Vagina (tissue), 2 donors: ENCODE data around the gene ZNF221. TPM values are rescaled to one million over a fixed set of nuclear protein-coding genes. Genes with fewer than 3 reads are reported as not detected.
"Not testable (repeated sequence)": the region's sequence is repeated elsewhere in the genome, so short reads cannot be mapped to it uniquely, and the experiment has no call there.

ENCODE experiments used
- DNase-seq, 2 donors: peaks; one replicate each; pipeline ENCODE4 v3.0.0-alpha.2; 2017; ENCODE audit errors: extremely low spot score in 2 of 2
- H3K27ac ChIP-seq: fragments of 200-600 bp; sonication (generic); one replicate; pipeline ENCODE4 v1.5.1; 2019
- H3K27me3 ChIP-seq: fragments of 200-600 bp; sonication (generic); one replicate; pipeline ENCODE4 v1.5.1; 2019
- H3K36me3 ChIP-seq, 2 donors: fragments of 200-600 bp; sonication (generic); one replicate each; pipeline ENCODE4 v1.5.1; 2017 to 2019
- H3K4me1 ChIP-seq: fragments of 200-600 bp; sonication (generic); one replicate; pipeline ENCODE4 v1.5.1; 2019
- H3K4me3 ChIP-seq, 2 donors: fragments of 200-600 bp; sonication (generic); 1 replicate in 1 of 2; 2 replicates in 1 of 2; pipeline ENCODE4 v1.5.1; 2016 to 2019
- H3K9me3 ChIP-seq: fragments of 200-600 bp; sonication (generic); one replicate; pipeline ENCODE4 v1.5.1; 2019
- CTCF ChIP-seq, 3 experiments: fragments of 450-650 bp in 2 of 3; fragments of 200-600 bp in 1 of 3; sonication (generic) in 1 of 3; IDR thresholded peaks; one replicate each; pipeline ENCODE4 v1.5.1; 2017 to 2019; ENCODE audit warnings: antibody characterized with exemption in 3 of 3, mild to moderate bottlenecking in 2 of 3, moderate library complexity in 2 of 3
- POLR2A ChIP-seq, 2 donors: fragments of 450-650 bp; IDR thresholded peaks; one replicate each; pipeline ENCODE4 v1.6.1; 2017; ENCODE audit warnings: antibody characterized with exemption in 2 of 2, mild to moderate bottlenecking in 2 of 2, moderate library complexity in 2 of 2
- POLR2AphosphoS5 ChIP-seq, 2 donors: sonication (generic); formaldehyde crosslinking; IDR thresholded peaks; one replicate each; pipeline ENCODE4 v1.9.0; 2017; ENCODE audit warnings: antibody characterized with exemption in 2 of 2, mild to moderate bottlenecking in 2 of 2, low read depth in 1 of 2; ENCODE audit not compliant: insufficient read depth in 1 of 2
- intact Hi-C: fragments of 100-400 bp; cut with DNase I; formaldehyde crosslinking; loops from one replicate; pipeline ENCODE4 v1.15.1; 2023
- total RNA-seq: library from RNA; depleted of rRNA; stranded (reverse); fragments of >200 nt; gene quantifications from one replicate; pipeline ENCODE4 v1.2.3, GENCODE V29; 2016

ZNF221 gene
- total RNA-seq, 1 donor from 2014 or later, result 2.7 TPM

DNA sequence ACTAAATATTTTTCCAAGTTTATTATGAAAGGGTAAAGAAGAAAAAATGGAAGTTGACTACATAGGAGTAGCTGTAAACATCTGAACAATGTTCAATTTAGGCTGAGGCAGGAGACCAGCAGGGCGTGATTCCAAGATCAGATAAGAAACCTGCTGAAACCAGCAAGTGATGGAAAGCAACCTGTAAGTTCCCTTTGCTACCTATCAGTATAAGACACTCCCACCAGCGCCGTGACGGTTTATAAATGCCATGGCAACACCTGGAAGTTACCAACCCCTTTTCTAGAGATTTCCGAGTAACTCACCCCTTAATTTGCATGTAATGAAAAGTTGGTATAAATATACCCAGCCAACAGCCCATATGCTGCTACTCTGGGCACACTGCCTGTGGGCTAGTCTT, 14.8 kb upstream of the ZNF221 start:
- intact Hi-C loops, result loop anchor here (10.0 kb wide), 1 partner anchor 111 kb away; the partner anchor contains the start of gene ZNF283
- H3K36me3 ChIP-seq, result peaks cover 0 to 21% of the 10 kb centered on the region in 2 donors
- H3K4me1 ChIP-seq, result peaks cover 20% of the 10 kb centered on the region
- no peaks in the 10 kb centered on the region for H3K27me3 ChIP-seq
- H3K9me3 ChIP-seq, result no peaks in the 10 kb centered on the region
- H3K27ac ChIP-seq, result no peak overlapping the region
- no peak overlapping the region for H3K4me3 ChIP-seq
- DNase-seq, result no peak
- TF ChIP-seq CTCF (IDR thresholded peaks at IDR 0.05), result no peak
- TF ChIP-seq POLR2A (IDR thresholded peaks at IDR 0.05), result no peak
- TF ChIP-seq POLR2AphosphoS5 (IDR thresholded peaks at IDR 0.05; ENCODE audit: insufficient read depth in 1 of 2, low read depth in 1 of 2), result no peak

- no peak for DNase-seq
- no peak for TF ChIP-seq POLR2A (IDR thresholded peaks at IDR 0.05)
- TF ChIP-seq POLR2AphosphoS5 (IDR thresholded peaks at IDR 0.05; ENCODE audit: insufficient read depth in 1 of 2, low read depth in 1 of 2), result no peak
- TF ChIP-seq CTCF (IDR thresholded peaks at IDR 0.05), result no peak
- Histone ChIP-seq H3K4me1 (no peaks in the 10 kb centered on the region), H3K9me3 (no peaks in the 10 kb centered on the region), H3K36me3 (no peaks in the 10 kb centered on the region), H3K27ac (no peak overlapping the region), H3K27me3 (no peaks in the 10 kb centered on the region), H3K4me3 (no peak overlapping the region)
- intact Hi-C loops, result loop anchor here (10.0 kb wide), 1 partner anchor 115 kb away; the partner anchor contains the start of gene ZNF283
Observed at GRCh38 chr19:43939557-43940260, 11.3 kb upstream of the ZNF221 start.

- DNase-seq, result no peak
- no peaks in the 10 kb centered on the region for H3K27me3 ChIP-seq
- H3K9me3 ChIP-seq, result no peaks in the 10 kb centered on the region
- no peaks in the 10 kb centered on the region for H3K36me3 ChIP-seq
- intact Hi-C loops, result no loop called here
- H3K27ac ChIP-seq, result no peak overlapping the region
- no peak for TF ChIP-seq POLR2A (IDR thresholded peaks at IDR 0.05)
- TF ChIP-seq POLR2AphosphoS5 (IDR thresholded peaks at IDR 0.05; ENCODE audit: insufficient read depth in 1 of 2, low read depth in 1 of 2), result no peak
- no peak for TF ChIP-seq CTCF (IDR thresholded peaks at IDR 0.05)
- H3K4me3 ChIP-seq, result no peak overlapping the region
- H3K4me1 ChIP-seq, result no peaks in the 10 kb centered on the region
Observed at GRCh38 chr19:43940719-43941118, 10.3 kb upstream of the ZNF221 start.

GRCh38 chr19:43941209-43941608, 9.8 kb upstream of the ZNF221 start:
- no peak overlapping the region for H3K27ac ChIP-seq
- no peak for TF ChIP-seq POLR2AphosphoS5 (IDR thresholded peaks at IDR 0.05; ENCODE audit: insufficient read depth in 1 of 2, low read depth in 1 of 2)
- DNase-seq, result no peak
- intact Hi-C loops, result no loop called here
- H3K36me3 ChIP-seq, result no peaks in the 10 kb centered on the region
- H3K9me3 ChIP-seq, result no peaks in the 10 kb centered on the region
- H3K4me3 ChIP-seq, result no peak overlapping the region
- no peaks in the 10 kb centered on the region for H3K27me3 ChIP-seq
- H3K4me1 ChIP-seq, result no peaks in the 10 kb centered on the region

DNA sequence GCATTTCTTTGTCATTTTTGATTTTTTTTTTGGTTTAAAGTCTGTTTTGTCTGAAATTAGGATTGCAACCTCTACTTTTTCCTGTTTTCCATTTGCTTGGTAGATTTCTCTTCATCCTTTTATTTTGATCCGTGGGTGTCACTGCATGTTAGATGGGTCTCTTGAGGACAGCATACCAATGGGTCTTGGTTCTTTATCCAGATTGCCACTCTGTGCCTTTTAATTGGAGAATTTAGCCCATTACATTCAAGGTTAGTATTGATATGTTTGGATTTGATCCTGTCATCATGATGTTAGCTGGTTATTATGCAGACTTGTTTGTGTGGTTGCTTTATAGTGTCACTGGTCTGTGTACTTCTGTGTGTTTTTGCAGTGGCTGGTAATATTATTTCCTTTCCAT, 3.6 kb upstream of the ZNF221 start:
- H3K27me3 ChIP-seq, DNase-seq, intact Hi-C loops, H3K9me3 ChIP-seq, H3K36me3 ChIP-seq, H3K4me1 ChIP-seq, H3K27ac ChIP-seq, H3K4me3 ChIP-seq: not testable (repeated sequence)

GRCh38 chr19:43949803-43950202, 1.2 kb upstream of the ZNF221 start:
- intact Hi-C loops, H3K4me1 ChIP-seq, H3K4me3 ChIP-seq, H3K36me3 ChIP-seq, DNase-seq, H3K27ac ChIP-seq, H3K27me3 ChIP-seq: not testable (repeated sequence)
- H3K9me3 ChIP-seq, result peaks cover 13% of the 10 kb centered on the region
